HG03025 (cell line): Measurements from ENCODE around the gene CARMIL3.
"Not testable (repeated sequence)": the region's sequence is repeated elsewhere in the genome, so short reads cannot be mapped to it uniquely, and the experiment has no call there.

Source experiments
- ATAC-seq: cut with Tn5 transposase; IDR thresholded peaks from one replicate; pipeline ENCODE4 v1.9.1; 2021; ENCODE audit warnings: mild to moderate bottlenecking, moderate library complexity; ENCODE audit not compliant: unreplicated experiment, low FRiP score

The CARMIL3 gene, protein sequence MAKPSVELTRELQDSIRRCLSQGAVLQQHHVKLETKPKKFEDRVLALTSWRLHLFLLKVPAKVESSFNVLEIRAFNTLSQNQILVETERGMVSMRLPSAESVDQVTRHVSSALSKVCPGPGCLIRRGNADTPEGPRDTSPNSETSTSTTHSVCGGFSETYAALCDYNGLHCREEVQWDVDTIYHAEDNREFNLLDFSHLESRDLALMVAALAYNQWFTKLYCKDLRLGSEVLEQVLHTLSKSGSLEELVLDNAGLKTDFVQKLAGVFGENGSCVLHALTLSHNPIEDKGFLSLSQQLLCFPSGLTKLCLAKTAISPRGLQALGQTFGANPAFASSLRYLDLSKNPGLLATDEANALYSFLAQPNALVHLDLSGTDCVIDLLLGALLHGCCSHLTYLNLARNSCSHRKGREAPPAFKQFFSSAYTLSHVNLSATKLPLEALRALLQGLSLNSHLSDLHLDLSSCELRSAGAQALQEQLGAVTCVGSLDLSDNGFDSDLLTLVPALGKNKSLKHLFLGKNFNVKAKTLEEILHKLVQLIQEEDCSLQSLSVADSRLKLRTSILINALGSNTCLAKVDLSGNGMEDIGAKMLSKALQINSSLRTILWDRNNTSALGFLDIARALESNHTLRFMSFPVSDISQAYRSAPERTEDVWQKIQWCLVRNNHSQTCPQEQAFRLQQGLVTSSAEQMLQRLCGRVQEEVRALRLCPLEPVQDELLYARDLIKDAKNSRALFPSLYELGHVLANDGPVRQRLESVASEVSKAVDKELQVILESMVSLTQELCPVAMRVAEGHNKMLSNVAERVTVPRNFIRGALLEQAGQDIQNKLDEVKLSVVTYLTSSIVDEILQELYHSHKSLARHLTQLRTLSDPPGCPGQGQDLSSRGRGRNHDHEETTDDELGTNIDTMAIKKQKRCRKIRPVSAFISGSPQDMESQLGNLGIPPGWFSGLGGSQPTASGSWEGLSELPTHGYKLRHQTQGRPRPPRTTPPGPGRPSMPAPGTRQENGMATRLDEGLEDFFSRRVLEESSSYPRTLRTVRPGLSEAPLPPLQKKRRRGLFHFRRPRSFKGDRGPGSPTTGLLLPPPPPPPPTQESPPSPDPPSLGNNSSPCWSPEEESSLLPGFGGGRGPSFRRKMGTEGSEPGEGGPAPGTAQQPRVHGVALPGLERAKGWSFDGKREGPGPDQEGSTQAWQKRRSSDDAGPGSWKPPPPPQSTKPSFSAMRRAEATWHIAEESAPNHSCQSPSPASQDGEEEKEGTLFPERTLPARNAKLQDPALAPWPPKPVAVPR (N-terminal part only)

DNA sequence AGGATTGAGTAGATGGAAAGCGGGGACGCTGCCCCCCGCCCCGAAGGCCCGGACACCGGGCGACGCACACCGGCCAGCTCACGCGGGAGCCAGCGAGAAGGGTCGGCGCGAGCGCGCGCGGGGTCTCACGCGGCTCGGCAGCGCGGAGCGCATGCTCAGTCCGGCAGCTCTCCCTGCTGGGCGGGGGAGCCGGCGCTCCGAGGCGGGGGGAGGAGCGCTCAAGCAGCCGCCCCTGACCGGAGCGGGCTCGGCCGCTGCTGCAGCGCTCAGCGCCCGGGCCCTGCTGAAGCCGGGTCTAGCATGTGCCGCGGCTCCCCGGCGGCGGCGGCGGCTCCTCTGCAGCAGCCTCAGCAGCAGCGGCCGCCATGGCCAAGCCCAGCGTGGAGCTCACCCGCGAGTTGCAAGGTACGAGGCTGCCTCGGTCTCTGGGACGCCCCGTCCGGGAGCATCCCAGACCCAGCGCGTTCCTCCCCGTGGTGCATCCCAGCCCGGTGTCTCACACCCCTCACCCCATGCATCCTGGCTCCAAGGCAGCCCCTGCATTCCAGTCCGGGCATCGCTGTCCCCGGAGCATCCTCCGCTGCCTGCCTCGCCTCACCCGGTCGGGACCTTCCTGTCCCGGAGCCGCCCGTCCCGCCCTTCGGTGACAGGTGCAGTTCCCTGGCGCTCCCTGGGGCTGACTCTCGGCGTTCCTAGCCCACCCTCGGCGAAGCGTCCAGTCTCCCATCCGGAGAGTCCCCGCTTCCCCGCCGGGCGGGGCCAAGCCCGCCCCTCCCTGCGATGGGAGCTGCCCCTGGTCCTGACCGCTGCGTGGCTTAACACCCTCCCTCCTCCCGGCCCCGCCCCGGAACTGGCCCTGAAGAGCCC is at the start of gene CARMIL3:
CARMIL3 (plus strand) TSS at position 221 of the 867 bp plus-strand sequence; CDS start at position 366, 145 bp downstream.
- ATAC-seq = peak; percentile 59

- not testable (repeated sequence) for ATAC-seq
These were observed 45.4 kb upstream of the CARMIL3 start for GRCh38 chr14:24006471-24006816.

DNA sequence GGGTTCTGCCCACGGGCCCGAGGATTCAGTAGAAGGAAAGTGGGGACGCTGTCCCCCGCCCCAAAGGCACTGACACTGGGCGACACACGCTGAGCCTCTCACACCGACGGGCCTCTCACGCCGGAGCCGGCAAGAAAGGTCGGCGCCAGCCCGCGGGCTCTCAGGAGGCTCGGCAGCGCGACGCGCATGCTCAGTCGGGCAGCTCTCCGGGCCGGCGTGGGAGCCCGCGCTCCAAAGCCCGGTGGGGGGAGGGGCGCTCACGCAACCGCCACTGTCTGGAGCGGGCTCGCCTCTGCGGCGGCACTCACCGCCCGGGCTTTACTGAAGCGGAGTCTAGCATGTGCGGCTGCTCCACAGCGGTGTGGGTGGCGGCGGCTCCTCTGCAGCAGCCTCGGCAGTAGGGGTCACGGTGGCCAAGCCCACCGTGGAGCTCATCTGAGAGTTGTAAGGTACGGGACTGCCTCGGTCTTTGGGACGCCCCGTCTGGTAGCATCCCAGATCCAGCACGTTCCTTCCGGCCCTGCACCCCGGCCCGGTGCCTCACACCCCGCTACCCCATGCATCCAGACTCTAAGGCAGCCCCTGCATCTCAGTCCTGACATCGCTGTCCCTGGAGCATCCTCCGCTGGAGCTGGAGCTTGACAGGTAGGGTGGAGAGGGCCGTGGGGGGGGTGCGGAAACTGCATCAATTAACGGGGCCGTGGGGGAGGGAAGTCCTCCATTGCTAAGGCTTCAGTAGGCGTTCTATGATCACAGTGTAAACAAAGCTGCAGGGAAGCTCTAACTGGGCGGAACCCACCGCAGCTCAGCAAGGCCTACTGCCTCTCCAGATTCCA is 44.8 kb upstream of the CARMIL3 start:
- not testable (repeated sequence) for ATAC-seq

- no peak for ATAC-seq
These were observed 40.8 kb upstream of the CARMIL3 start for GRCh38 chr14:24011051-24011450.

- not testable (repeated sequence) for ATAC-seq
These were observed 39.0 kb upstream of the CARMIL3 start for GRCh38 chr14:24012726-24013273.

DNA sequence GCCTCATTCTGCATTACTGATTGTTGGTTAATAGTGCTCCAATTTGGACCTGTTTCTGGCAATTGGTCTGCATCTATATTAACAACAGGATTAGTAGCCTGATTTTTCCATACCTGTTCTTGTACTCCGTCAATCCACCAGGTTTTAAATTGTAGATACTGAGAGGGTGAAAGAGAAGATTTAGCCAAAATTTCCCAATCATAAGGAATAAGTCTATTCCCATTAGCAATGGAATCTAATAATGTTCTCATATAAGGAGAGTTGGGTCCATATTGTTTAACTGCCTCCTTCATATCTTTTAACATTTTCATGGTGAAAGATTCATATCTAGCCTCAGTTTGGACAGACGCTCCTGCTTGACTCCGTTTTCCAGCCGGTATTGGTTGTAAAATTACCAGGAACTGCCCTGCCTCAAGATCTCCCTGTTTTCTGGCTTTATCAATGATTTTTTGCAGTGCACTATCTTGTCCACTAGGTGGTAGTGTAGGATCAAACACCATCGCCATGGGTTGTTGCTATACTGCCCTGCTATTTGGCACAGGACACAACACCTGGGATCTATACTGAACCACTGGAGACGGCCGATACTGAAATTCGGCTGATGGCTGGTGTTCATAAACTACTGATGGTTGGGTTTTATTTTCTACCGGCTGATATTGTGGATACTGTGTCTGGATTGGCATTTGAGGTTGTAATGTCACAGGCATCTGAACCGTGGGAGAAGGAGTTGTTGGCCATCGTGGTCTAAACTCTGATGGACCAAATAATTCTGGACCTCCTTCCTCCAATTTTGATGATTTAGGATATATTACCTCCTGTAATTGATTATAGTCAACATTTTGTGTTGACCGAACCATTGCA is 37.9 kb upstream of the CARMIL3 start:
- no peak for ATAC-seq

DNA sequence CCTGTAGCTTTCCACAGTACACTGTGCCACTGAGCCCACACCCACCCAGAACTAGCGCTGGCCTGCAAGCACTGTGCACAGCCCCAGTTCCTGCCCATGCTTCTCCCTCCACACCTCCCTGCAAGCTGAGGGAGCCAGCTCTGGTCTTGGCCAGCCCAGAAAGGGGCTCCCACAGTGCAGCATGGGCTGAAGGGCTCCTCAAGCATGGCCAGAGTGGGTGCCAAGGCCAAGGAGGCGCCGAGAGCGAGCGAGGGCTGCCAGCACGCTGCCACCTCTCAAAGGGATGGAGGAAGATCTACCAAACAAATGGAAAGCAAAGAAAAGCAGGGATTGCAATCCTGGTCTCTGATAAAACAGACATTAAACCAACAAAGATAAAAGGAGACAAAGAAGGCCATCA is 36.1 kb upstream of the CARMIL3 start:
- ATAC-seq = not testable (repeated sequence)

- ATAC-seq = not testable (repeated sequence)
These were observed 32.8 kb upstream of the CARMIL3 start for GRCh38 chr14:24018978-24019377.

- not testable (repeated sequence) for ATAC-seq
These were observed 31.9 kb upstream of the CARMIL3 start for GRCh38 chr14:24019944-24020343.

DNA sequence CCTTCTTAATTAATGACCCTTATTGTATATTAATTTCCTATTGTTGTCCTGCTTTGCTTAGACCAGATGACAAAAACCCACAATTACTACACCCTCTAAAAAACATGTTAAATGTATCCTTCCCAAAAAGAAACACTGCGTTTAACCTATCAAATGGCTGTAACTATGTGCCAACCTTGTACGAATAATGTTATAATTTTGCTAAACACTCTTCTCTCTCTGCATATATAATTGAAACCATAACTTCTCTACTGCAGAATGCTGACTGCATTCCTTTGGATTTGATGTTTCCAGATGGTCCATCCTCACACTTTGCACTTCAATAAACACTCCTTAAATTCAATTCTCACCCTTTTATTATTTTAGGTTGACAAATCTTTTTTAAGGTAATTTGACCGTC is 31.3 kb upstream of the CARMIL3 start:
- ATAC-seq = not testable (repeated sequence)

DNA sequence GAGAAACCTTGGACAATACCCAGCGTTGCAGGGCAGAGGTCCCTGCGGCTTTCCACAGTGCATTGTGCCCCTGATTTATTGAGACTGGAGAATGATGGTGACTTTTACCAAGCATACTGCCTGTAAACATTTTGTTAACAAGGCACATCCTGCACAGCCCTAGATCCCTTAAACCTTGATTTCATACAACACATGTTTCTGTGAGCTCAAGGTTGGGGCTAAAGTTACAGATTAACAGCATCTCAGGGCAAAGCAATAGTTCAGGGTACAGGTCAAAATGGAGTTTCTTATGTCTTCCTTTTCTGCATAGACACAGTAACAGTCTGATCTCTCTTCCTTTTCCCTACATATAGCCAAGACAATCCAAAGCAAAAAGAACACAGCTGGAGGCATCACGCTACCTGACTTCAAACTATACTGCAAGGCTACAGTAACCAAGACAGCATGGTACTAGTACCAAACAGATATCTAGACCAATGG is 26.8 kb upstream of the CARMIL3 start:
- not testable (repeated sequence) for ATAC-seq

DNA sequence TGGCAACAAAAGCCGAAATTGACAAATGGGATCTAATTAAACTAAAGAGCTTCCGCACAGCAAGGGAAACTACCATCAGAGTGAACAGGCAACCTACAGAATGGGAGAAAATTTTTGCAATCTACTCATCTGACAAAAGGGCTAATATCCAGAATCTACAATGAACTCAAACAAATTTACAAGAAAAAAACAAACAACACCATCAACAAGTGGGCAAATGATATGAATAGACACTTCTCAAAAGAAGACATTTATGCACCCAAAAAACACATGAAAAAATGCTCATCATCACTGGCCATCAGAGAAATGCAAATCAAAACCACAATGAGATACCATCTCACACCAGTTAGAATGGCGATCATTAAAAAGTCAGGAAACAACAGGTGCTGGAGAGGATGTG is 22.1 kb upstream of the CARMIL3 start:
- not testable (repeated sequence) for ATAC-seq

- not testable (repeated sequence) for ATAC-seq
These were observed 20.5 kb upstream of the CARMIL3 start for GRCh38 chr14:24031331-24031730.

DNA sequence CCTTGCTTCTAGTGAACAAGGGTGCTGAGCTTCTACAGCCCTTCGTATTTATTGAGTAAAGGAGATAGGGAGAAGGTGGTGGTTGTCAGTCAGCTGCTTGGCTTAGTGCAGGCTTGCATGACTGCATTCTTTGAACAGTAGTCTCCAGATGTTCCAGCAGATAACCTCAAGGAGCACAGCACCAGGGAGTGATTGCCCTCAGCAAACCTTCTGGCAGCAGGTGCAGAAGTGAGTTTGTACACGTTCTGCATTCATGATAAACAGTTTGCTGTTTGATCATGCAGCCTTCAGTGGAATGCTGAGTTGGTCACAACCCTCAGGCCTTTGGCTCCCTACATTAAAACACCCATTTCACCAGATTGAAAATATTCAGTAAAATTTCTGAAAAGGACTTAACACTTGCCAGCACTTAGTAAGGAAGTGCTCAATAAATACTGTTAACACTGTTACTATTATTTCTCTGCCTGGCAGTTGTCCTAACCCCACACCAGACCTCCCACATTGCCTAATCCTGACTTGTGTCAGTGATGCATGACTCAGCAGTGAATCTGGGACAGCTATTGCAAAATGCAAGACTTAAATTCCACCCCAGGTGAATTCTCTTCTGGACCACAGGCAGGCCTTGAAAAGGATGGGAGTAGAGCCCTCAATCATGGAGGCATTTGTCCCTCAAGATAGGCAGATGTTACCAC is 18.9 kb upstream of the CARMIL3 start:
- no peak for ATAC-seq

- ATAC-seq = not testable (repeated sequence)
These were observed 16.0 kb upstream of the CARMIL3 start for GRCh38 chr14:24035769-24036168.

DNA sequence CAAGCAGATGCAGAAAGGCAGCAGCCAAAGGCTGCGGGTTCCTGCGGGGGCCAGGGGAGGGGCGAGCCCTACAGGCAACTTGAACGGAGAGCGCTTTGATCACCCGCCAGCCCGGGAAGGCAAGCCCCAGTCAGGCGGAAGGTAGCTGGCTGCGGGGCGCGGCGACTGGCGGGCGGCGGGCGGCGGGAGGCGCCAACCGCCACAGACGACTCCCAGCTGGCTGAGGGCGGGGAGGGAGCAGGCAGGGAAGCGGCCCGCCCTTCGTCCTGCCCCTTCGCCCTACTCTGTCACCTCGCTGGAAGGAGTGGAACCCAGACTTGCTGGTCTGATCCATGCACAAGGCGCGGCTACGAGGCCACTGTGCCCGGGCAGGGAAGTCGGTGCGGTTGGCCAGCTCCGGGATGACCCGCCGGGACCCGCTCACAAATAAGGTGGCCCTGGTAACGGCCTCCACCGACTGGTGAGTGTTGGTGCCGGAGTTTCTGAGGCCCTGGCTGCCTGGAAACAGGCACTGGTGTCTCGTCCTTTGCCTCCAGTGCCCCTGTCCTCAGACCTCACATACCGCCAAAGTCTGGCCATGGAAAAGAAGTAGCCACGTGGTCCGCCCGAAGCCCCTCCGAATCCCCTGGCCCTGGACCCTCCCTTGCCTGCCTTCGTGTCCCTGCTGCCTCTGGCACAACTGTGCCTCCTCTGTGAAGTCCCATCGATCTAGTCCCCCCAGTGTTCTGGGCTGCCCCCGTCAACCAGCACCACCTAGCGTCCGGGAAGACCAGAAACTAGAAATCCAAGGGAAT is 15.4 kb upstream of the CARMIL3 start:
- peak; percentile 54 for ATAC-seq
